Liver (tissue), 9 donors: ENCODE data around the gene CFL1. TPM values are rescaled to one million over a fixed set of nuclear protein-coding genes. Genes with fewer than 3 reads are reported as not detected.

Experiments
- DNase-seq: peaks from one replicate; pipeline ENCODE4 v3.0.0-alpha.2; 2017; ENCODE audit warnings: low spot score
- H3K27ac ChIP-seq, 2 donors: one replicate each; pipeline ENCODE4 v1.7.0; 2013; ENCODE audit warnings: inconsistent platforms in 2 of 2, low read length in 2 of 2, control low read depth in 1 of 2, low read depth in 1 of 2, mild to moderate bottlenecking in 1 of 2
- H3K27me3 ChIP-seq, 4 donors: one replicate each; pipeline versions ENCODE4 v1.6.1 to v1.7.0; 2013; ENCODE audit warnings: low read length in 3 of 4, inconsistent platforms in 1 of 4, mild to moderate bottlenecking in 1 of 4, moderate library complexity in 1 of 4; ENCODE audit not compliant: control insufficient read depth in 4 of 4, insufficient read depth in 4 of 4
- H3K36me3 ChIP-seq, 4 donors: one replicate each; pipeline versions ENCODE4 v1.6.1 to v1.7.0; 2013; ENCODE audit warnings: low read length in 3 of 4, mild to moderate bottlenecking in 3 of 4, low read depth in 1 of 4, moderate library complexity in 1 of 4; ENCODE audit not compliant: control insufficient read depth in 4 of 4, insufficient read depth in 3 of 4
- H3K4me1 ChIP-seq, 4 donors: one replicate each; pipeline versions ENCODE4 v1.6.1 to v1.7.0; 2013; ENCODE audit warnings: low read length in 3 of 4, mild to moderate bottlenecking in 3 of 4, moderate library complexity in 1 of 4; ENCODE audit not compliant: control insufficient read depth in 4 of 4, insufficient read depth in 4 of 4
- H3K4me3 ChIP-seq, 3 donors: one replicate each; pipeline versions ENCODE4 v1.6.1 to v1.7.0; 2013; ENCODE audit warnings: low read length in 3 of 3, control low read depth in 1 of 3, low read depth in 1 of 3, mild to moderate bottlenecking in 1 of 3
- H3K9ac ChIP-seq, 2 donors: one replicate each; pipeline ENCODE4 v1.7.0; 2013; ENCODE audit warnings: low read length in 2 of 2, mild to moderate bottlenecking in 2 of 2, moderate library complexity in 2 of 2, control low read depth in 1 of 2, low read depth in 1 of 2
- H3K9me3 ChIP-seq, 4 donors: one replicate each; pipeline versions ENCODE4 v1.6.1 to v1.7.0; 2013; ENCODE audit warnings: low read length in 3 of 4; ENCODE audit not compliant: control insufficient read depth in 4 of 4
- EGR1 ChIP-seq, 2 donors: IDR thresholded peaks; 2 replicates each; pipeline ENCODE4 v1.6.1; 2016 to 2018; ENCODE audit warnings: antibody characterized with exemption in 2 of 2, low read depth in 2 of 2
- FOXA1 ChIP-seq: IDR thresholded peaks from 2 replicates; pipeline ENCODE4 v1.6.1; 2016; ENCODE audit warnings: antibody characterized with exemption
- FOXA2 ChIP-seq: IDR thresholded peaks from 2 replicates; pipeline ENCODE4 v1.6.1; 2016; ENCODE audit warnings: antibody characterized with exemption
- GABPA ChIP-seq, 2 donors: IDR thresholded peaks in 1 of 2; conservative IDR thresholded peaks in 1 of 2; 2 replicates each; pipeline ENCODE4 v1.6.1; 2016; ENCODE audit warnings: antibody characterized with exemption in 2 of 2, mild to moderate bottlenecking in 1 of 2, moderate library complexity in 1 of 2
- HNF4A ChIP-seq, 2 donors: conservative IDR thresholded peaks; 2 replicates each; pipeline ENCODE4 v1.6.1; 2016; ENCODE audit warnings: antibody characterized with exemption in 2 of 2, mild to moderate bottlenecking in 2 of 2
- HNF4G ChIP-seq: IDR thresholded peaks from 2 replicates; pipeline ENCODE4 v1.6.1; 2016; ENCODE audit warnings: antibody characterized with exemption
- JUND ChIP-seq, 2 donors: IDR thresholded peaks; 2 replicates each; pipeline ENCODE4 v1.6.1; 2016; ENCODE audit warnings: antibody characterized with exemption in 2 of 2
- NR2F2 ChIP-seq: IDR thresholded peaks from 2 replicates; pipeline ENCODE4 v1.6.1; 2016; ENCODE audit warnings: antibody characterized with exemption
- RAD21 ChIP-seq, 2 donors: IDR thresholded peaks; 2 replicates each; pipeline ENCODE4 v1.6.1; 2016; ENCODE audit warnings: antibody characterized with exemption in 2 of 2, mild to moderate bottlenecking in 2 of 2
- RXRA ChIP-seq, 2 donors: IDR thresholded peaks; 2 replicates each; pipeline ENCODE4 v1.6.1; 2017 to 2018; ENCODE audit warnings: antibody characterized with exemption in 2 of 2, mild to moderate bottlenecking in 1 of 2
- SP1 ChIP-seq: IDR thresholded peaks from 2 replicates; pipeline ENCODE4 v1.6.1; 2018; ENCODE audit warnings: antibody characterized with exemption, mild to moderate bottlenecking
- TAF1 ChIP-seq: conservative IDR thresholded peaks from 2 replicates; pipeline ENCODE4 v1.6.1; 2016; ENCODE audit warnings: antibody characterized with exemption, mild to moderate bottlenecking
- ZBTB33 ChIP-seq: IDR thresholded peaks from 2 replicates; pipeline ENCODE4 v1.6.1; 2016; ENCODE audit warnings: antibody characterized with exemption
- WGBS: extraction: QIAGEN DNeasy Blood & Tissue Kit; methylation state at CpG from one replicate; pipeline ENCODE4 v1.1.7; 2013; 5-methylcytosine and 5-hydroxymethylcytosine counted together
- polyA plus RNA-seq, 2 donors: library from polyadenylated mRNA; stranded (reverse) in 1 of 2; unstranded in 1 of 2; fragments of 200-250 nt in 1 of 2; fragments of >200 nt in 1 of 2; fragmentation: Nextera tagmentation in 1 of 2; extraction: Ambion mirVana in 1 of 2; gene quantifications; one replicate each; pipeline versions ENCODE4 v1.2.1 to v1.2.3, GENCODE V29; 2013 to 2015
- total RNA-seq, 2 donors: library from RNA; depleted of rRNA; stranded (reverse); fragments of >200 nt; gene quantifications; one replicate each; pipeline ENCODE4 v1.2.3, GENCODE V29; 2014
- TF ChIP-seq, protein P1 (sequence below): IDR thresholded peaks from 2 replicates; pipeline ENCODE4 v1.6.1; 2016; ENCODE audit warnings: antibody characterized with exemption
- TF ChIP-seq, protein P2 (sequence below): IDR thresholded peaks from 2 replicates; pipeline ENCODE4 v1.6.1; 2016; ENCODE audit warnings: antibody characterized with exemption, mild to moderate bottlenecking
- donor health status: healthy.
- donor health status: healthy.
- donor health status: healthy.
- donor health status: healthy.
- donor health status: healthy.

Gene CFL1
- total and polyA plus RNA-seq, 4 donors: 184 to 498 (median 282) TPM

- TF ChIP-seq RAD21 (IDR thresholded peaks at IDR 0.05) (peak in 1 of 2 donors; percentile 10), HNF4G (no peak), GABPA (IDR thresholded peaks at IDR 0.05 in 1 of 2, conservative IDR thresholded peaks at IDR 0.05 in 1 of 2) (no peak), TAF1 (no peak), NR2F2 (no peak), SP1 (peak; percentile 28), EGR1 (IDR thresholded peaks at IDR 0.05; ENCODE audit: low read depth in 2 of 2) (no peak), ZBTB33 (no peak), RXRA (IDR thresholded peaks at IDR 0.05) (no peak), JUND (IDR thresholded peaks at IDR 0.05) (no peak)
- TF ChIP-seq, protein P1, sequence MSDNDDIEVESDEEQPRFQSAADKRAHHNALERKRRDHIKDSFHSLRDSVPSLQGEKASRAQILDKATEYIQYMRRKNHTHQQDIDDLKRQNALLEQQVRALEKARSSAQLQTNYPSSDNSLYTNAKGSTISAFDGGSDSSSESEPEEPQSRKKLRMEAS: no peak
- TF ChIP-seq, protein P2, sequence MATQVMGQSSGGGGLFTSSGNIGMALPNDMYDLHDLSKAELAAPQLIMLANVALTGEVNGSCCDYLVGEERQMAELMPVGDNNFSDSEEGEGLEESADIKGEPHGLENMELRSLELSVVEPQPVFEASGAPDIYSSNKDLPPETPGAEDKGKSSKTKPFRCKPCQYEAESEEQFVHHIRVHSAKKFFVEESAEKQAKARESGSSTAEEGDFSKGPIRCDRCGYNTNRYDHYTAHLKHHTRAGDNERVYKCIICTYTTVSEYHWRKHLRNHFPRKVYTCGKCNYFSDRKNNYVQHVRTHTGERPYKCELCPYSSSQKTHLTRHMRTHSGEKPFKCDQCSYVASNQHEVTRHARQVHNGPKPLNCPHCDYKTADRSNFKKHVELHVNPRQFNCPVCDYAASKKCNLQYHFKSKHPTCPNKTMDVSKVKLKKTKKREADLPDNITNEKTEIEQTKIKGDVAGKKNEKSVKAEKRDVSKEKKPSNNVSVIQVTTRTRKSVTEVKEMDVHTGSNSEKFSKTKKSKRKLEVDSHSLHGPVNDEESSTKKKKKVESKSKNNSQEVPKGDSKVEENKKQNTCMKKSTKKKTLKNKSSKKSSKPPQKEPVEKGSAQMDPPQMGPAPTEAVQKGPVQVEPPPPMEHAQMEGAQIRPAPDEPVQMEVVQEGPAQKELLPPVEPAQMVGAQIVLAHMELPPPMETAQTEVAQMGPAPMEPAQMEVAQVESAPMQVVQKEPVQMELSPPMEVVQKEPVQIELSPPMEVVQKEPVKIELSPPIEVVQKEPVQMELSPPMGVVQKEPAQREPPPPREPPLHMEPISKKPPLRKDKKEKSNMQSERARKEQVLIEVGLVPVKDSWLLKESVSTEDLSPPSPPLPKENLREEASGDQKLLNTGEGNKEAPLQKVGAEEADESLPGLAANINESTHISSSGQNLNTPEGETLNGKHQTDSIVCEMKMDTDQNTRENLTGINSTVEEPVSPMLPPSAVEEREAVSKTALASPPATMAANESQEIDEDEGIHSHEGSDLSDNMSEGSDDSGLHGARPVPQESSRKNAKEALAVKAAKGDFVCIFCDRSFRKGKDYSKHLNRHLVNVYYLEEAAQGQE: no peak
- Histone ChIP-seq H3K36me3 (peaks cover 0 to 1% (median 0%) of the 10 kb centered on the region in 4 donors), H3K4me3 (peak within 1 kb of the TSS; percentile 1 to 47 (median 44)), H3K4me1 (peaks cover 0 to 16% (median 10%) of the 10 kb centered on the region in 4 donors), H3K9ac (peak within 1 kb of the TSS in 1 of 2 donors; percentile 50), H3K9me3 (no peaks in the 10 kb centered on the region), H3K27ac (no peak within 1 kb of the TSS), H3K27me3 (no peaks in the 10 kb centered on the region)
- peak; percentile 70 for DNase-seq
- 3% methylated on average over 80 of the region's 80 CpGs for WGBS
Measured at GRCh38 chr11:65900125-65900898, 42.3 kb upstream of the CFL1 start, which contains the start of gene FOSL1. TSS of gene FOSL1 (minus strand) at chr11:65900388. CDS start at chr11:65900339, 49 bp downstream.

DNA sequence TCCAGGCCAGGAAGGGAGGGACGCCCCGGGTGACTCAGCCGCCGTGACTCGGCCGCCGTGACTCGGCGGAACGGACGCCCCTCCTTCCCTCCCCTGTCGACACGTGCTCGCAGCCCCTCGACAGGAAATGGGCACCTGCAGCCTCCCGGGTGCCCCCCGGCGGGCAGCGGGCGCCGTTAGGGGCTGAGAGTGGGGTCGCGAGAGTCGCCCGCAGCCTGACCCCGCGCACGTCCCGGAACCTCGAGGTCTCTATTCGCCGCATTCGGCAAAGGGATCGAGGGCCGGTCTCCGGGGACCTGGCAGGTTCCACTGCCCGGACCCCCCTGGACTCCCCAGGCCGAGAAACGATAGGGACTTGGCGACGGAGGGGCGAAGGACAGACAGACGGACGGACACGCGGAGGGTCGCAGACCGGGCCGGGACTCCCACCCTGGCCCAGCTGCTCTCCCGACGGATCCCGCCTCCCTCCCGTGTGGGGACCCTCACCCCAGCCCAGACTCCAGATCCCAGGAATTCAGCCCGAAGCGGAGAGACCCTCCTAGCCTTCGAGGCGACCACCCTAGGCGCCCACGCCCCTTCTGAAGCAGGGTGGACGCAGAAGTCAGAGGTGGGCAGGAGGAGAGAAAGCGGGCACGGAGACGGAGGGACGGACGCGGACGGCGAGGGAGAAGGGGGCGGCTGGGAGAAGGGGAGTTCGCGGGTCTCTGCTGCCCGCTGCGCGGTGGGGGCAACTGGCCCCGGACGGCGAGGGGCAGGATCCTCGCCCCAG, 41.6 kb upstream of the CFL1 start:
- no peaks in the 10 kb centered on the region for H3K9me3 ChIP-seq
- peak overlapping the region; percentile 1 to 47 (median 44) for H3K4me3 ChIP-seq
- TF ChIP-seq HNF4G: no peak
- TF ChIP-seq GABPA (IDR thresholded peaks at IDR 0.05 in 1 of 2, conservative IDR thresholded peaks at IDR 0.05 in 1 of 2): no peak
- TF ChIP-seq FOXA2: no peak
- TF ChIP-seq JUND (IDR thresholded peaks at IDR 0.05): no peak
- no peak for TF ChIP-seq HNF4A (conservative IDR thresholded peaks at IDR 0.05)
- no peak for TF ChIP-seq FOXA1
- no peak for TF ChIP-seq ZBTB33
- no peak for TF ChIP-seq RAD21 (IDR thresholded peaks at IDR 0.05)
- TF ChIP-seq RXRA (IDR thresholded peaks at IDR 0.05): no peak
- peak overlapping the region in 1 of 2 donors; percentile 50 for H3K9ac ChIP-seq
- H3K27ac ChIP-seq: no peak overlapping the region
- no peak for DNase-seq
- 5% methylated on average over 78 of the region's 78 CpGs for WGBS
- H3K4me1 ChIP-seq: peaks cover 0 to 16% (median 10%) of the 10 kb centered on the region in 4 donors
- no peaks in the 10 kb centered on the region for H3K27me3 ChIP-seq
- peaks cover 0 to 1% (median 0%) of the 10 kb centered on the region in 4 donors for H3K36me3 ChIP-seq
